K562 (cell line): ENCODE results near the gene TNPO3. TPM values are rescaled to one million over a fixed set of nuclear protein-coding genes. Genes with fewer than 3 reads are reported as not detected.

Experiments used
- BHLHE40 ChIP-seq: IDR thresholded peaks from 2 replicates; pipeline ENCODE4 v1.6.1; 2011; ENCODE audit warnings: low read length, improper control_type of control experiment
- CTBP1 ChIP-seq: fragments of 450-650 bp; IDR thresholded peaks from 2 replicates; pipeline ENCODE4 v1.6.1; 2016; ENCODE audit warnings: borderline replicate concordance
- CUX1 ChIP-seq: fragments of 200-800 bp; sonication (Bioruptor generic); IDR thresholded peaks from 2 replicates; pipeline ENCODE4 v1.6.1; 2016; ENCODE audit warnings: missing genetic modification characterization, missing compliant biosample characterization
- CXXC5 ChIP-seq: fragments of 250-450 bp; sonication (Bioruptor Pico); IDR thresholded peaks from 2 replicates; pipeline ENCODE4 v1.8.0; 2022; ENCODE audit warnings: inconsistent platforms, mild to moderate bottlenecking, moderate library complexity
- ELF2 ChIP-seq: fragments of 250-450 bp; sonication (Bioruptor Pico); IDR thresholded peaks from 2 replicates; pipeline ENCODE4 v1.5.0; 2021; ENCODE audit warnings: mild to moderate bottlenecking
- FOS ChIP-seq: IDR thresholded peaks from 3 replicates; pipeline ENCODE4 v1.6.1; 2011; ENCODE audit not compliant: insufficient read length; ENCODE audit errors: extremely low read depth
- FUS ChIP-seq: fragments of 200-400 bp; formaldehyde crosslinking; optimal IDR thresholded peaks from 2 replicates; pipeline ENCODE3; 2017; ENCODE audit warnings: low read depth, low read length
- HEY1 ChIP-seq: fragments of 250-450 bp; sonication (Bioruptor Pico); IDR thresholded peaks from 2 replicates; pipeline ENCODE4 v1.5.0; 2020; ENCODE audit warnings: mild to moderate bottlenecking, moderate library complexity, borderline replicate concordance
- JUN ChIP-seq, 2 experiments: sonication (generic) in 1 of 2; formaldehyde crosslinking in 1 of 2; IDR thresholded peaks; 2 replicates each; pipeline versions ENCODE4 v1.6.1 to v1.8.0; 2012 to 2022; ENCODE audit warnings: borderline replicate concordance in 2 of 2, mild to moderate bottlenecking in 2 of 2, improper control_type of control experiment in 1 of 2, low read depth in 1 of 2, low read length in 1 of 2, missing genetic modification reagents in 1 of 2
- KLF13 ChIP-seq: fragments of 450-650 bp; IDR thresholded peaks from 2 replicates; pipeline ENCODE4 v1.6.1; 2016; ENCODE audit warnings: missing genetic modification characterization, low read depth, mild to moderate bottlenecking, missing compliant biosample characterization, moderate library complexity, borderline replicate concordance
- PHF20 ChIP-seq: fragments of 450-650 bp; IDR thresholded peaks from 2 replicates; pipeline ENCODE4 v1.6.1; 2018; ENCODE audit not compliant: partially characterized antibody
- SNIP1 ChIP-seq: fragments of 450-650 bp; IDR thresholded peaks from 2 replicates; pipeline ENCODE4 v1.7.1; 2017; ENCODE audit warnings: low read depth, mild to moderate bottlenecking
- SPI1 ChIP-seq: IDR thresholded peaks from 2 replicates; pipeline ENCODE4 v1.6.1; 2011; ENCODE audit warnings: low read depth, low read length, control low read depth, borderline replicate concordance
- ZNF518B ChIP-seq: fragments of 250-450 bp; sonication (Bioruptor Pico); IDR thresholded peaks from 2 replicates; pipeline ENCODE4 v1.5.0; 2021; ENCODE audit warnings: mild to moderate bottlenecking, moderate library complexity
- ZNF586 ChIP-seq: fragments of 450-650 bp; formaldehyde crosslinking; conservative IDR thresholded peaks from 2 replicates; pipeline ENCODE4 v1.4.0; 2020; ENCODE audit warnings: mild to moderate bottlenecking, moderate library complexity
- ZNF655 ChIP-seq: fragments of 250-450 bp; sonication (Bioruptor Pico); IDR thresholded peaks from 2 replicates; pipeline ENCODE4 v1.5.0; 2021
- ZNF79 ChIP-seq: fragments of 250-450 bp; sonication (Bioruptor Pico); IDR thresholded peaks from 2 replicates; pipeline ENCODE4 v1.4.0; 2020; ENCODE audit warnings: low read depth, mild to moderate bottlenecking, moderate library complexity
- polyA plus RNA-seq, 8 experiments: library from polyadenylated mRNA; depleted of rRNA in 4 of 8; stranded (reverse) in 5 of 8; unstranded in 3 of 8; fragments of >200 nt; fragmentation: Nextera tagmentation in 2 of 8; fragmentation: Illumina TruSeq in 1 of 8; extraction: Ambion mirVana in 2 of 8; extraction: Trizol in 1 of 8; gene quantifications; 2 replicates each; pipeline versions ENCODE4 v1.2.1 to v1.2.3, GENCODE V29; 2011 to 2014; ENCODE audit warnings: inconsistent platforms in 1 of 8, missing spikeins in 1 of 8
- total RNA-seq, 7 experiments: library from RNA; depleted of rRNA in 6 of 7; stranded (reverse); fragments of >200 nt in 6 of 7; fragmentation: Illumina TruSeq in 2 of 7; extraction: Trizol in 2 of 7; gene quantifications; 2 replicates each; pipeline versions ENCODE4 v1.2.1 to v1.2.3, GENCODE V29; 2011 to 2021; ENCODE audit warnings: low replicate concordance in 1 of 7

Gene TNPO3
- total and polyA plus RNA-seq, 9 of the 15 experiments (the other 6 are each of a cell fraction or from before 2014, with no cell fraction given) = 35.8 to 125 (median 110) TPM

GRCh38 chr7:129067943-129068548 is 13.1 kb upstream of the TNPO3 start (continued):
- TF ChIP-seq ZNF518B (CRISPR knock-in tag) = no peak
- TF ChIP-seq PHF20 = no peak
- no peak for TF ChIP-seq KLF13 (tag)
- no peak for TF ChIP-seq ZNF655
- TF ChIP-seq ELF2 (CRISPR knock-in tag) = no peak
- TF ChIP-seq ZNF586 (CRISPR knock-in tag) = no peak
- no peak; the same call in none of the 2 replicates for TF ChIP-seq CXXC5 (CRISPR knock-in tag)
- TF ChIP-seq SNIP1 = no peak
- no peak for TF ChIP-seq ZNF79 (CRISPR knock-in tag)
- TF ChIP-seq JUN (IDR thresholded peaks at IDR 0.05; ENCODE audit: borderline replicate concordance, low read depth, low read length) = no peak
- TF ChIP-seq JUN (CRISPR knock-in tag; IDR thresholded peaks at IDR 0.05; ENCODE audit: borderline replicate concordance) = peak; percentile 57; the same call in 1 of the 2 replicates
- TF ChIP-seq HEY1 (CRISPR knock-in tag) = no peak
- TF ChIP-seq CTBP1 = 0 out of 2 replicates have a peak, but pooled peaks have one; percentile 17
- TF ChIP-seq FUS = no peak
- TF ChIP-seq CUX1 (CRISPR knock-in tag) = no peak
- TF ChIP-seq FOS = no peak
- TF ChIP-seq SPI1 = peak; percentile 67; the same call in 1 of the 2 replicates
- TF ChIP-seq BHLHE40 = no peak
